ENCODE results near the gene RGMA.

GRCh38 chr15:93073465-93073952 is 15.5 kb downstream of the RGMA start:
- TF ChIP-seq POLR2A (IDR thresholded peaks at IDR 0.05; ENCODE audit: low read depth, low read length), result no peak
- TF ChIP-seq POLR2AphosphoS5 (IDR thresholded peaks at IDR 0.05; ENCODE audit: insufficient read depth, low read depth, low read length), result no peak
- TF ChIP-seq CTCF (IDR thresholded peaks at IDR 0.05; ENCODE audit: extremely low read depth in 1 of 2, insufficient read depth in 1 of 2, low read depth in 1 of 2, low read length in 2 of 2), result no peak
- no peak for TF ChIP-seq MAX (IDR thresholded peaks at IDR 0.05; ENCODE audit: insufficient read depth, insufficient read length)
- no peak for TF ChIP-seq EZH2 (IDR thresholded peaks at IDR 0.05; ENCODE audit: borderline replicate concordance, low read depth, low read length, severe bottlenecking)
- TF ChIP-seq MYC (IDR thresholded peaks at IDR 0.05; ENCODE audit: low read depth, low read length), result no peak
